Thyroid gland (tissue), 4 donors: Measurements from ENCODE around the gene BCAS3.

Source experiments
- POLR2A ChIP-seq, 2 donors: fragments of 450-650 bp; IDR thresholded peaks; one replicate each; pipeline ENCODE4 v1.6.1; 2017; ENCODE audit warnings: antibody characterized with exemption in 2 of 2, mild to moderate bottlenecking in 2 of 2, moderate library complexity in 1 of 2
- TF ChIP-seq, protein P1 (sequence below), 6 experiments: fragments of 200-600 bp in 3 of 6; fragments of 450-650 bp in 3 of 6; sonication (generic) in 3 of 6; IDR thresholded peaks; one replicate each; pipeline ENCODE4 v1.5.1; 2016 to 2019; ENCODE audit warnings: antibody characterized with exemption in 6 of 6, mild to moderate bottlenecking in 2 of 6, inconsistent platforms in 1 of 6, moderate library complexity in 1 of 6

DNA sequence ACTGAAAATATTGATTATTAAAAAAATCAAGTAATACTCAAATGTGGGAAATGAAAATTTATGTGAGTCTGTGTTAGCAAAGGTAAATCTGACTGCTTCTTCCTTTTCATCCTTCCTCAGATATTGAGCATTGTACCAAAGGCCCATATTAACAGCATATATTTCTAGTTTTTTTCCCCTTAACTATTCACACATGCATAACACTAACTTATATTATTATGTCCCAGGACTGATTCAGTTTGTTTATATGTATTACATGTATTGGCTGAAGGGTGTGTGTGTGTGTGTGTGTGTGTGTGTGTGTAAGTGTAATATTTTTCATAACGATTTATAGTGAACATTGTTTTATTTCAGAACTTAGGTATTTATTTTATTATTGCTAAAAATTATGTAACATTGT is 74.2 kb downstream of the BCAS3 start:
- TF ChIP-seq POLR2A (IDR thresholded peaks at IDR 0.05): no peak
- TF ChIP-seq, protein P1, sequence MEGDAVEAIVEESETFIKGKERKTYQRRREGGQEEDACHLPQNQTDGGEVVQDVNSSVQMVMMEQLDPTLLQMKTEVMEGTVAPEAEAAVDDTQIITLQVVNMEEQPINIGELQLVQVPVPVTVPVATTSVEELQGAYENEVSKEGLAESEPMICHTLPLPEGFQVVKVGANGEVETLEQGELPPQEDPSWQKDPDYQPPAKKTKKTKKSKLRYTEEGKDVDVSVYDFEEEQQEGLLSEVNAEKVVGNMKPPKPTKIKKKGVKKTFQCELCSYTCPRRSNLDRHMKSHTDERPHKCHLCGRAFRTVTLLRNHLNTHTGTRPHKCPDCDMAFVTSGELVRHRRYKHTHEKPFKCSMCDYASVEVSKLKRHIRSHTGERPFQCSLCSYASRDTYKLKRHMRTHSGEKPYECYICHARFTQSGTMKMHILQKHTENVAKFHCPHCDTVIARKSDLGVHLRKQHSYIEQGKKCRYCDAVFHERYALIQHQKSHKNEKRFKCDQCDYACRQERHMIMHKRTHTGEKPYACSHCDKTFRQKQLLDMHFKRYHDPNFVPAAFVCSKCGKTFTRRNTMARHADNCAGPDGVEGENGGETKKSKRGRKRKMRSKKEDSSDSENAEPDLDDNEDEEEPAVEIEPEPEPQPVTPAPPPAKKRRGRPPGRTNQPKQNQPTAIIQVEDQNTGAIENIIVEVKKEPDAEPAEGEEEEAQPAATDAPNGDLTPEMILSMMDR (IDR thresholded peaks at IDR 0.05): no peak
